HCT116 (cell line): ENCODE measurements around the gene HACE1. TPM values are rescaled to one million over a fixed set of nuclear protein-coding genes. Genes with fewer than 3 reads are reported as not detected.

Experiments used
- ATAC-seq: fragments of 200-7000 bp; cut with Tn5 transposase; 2 replicates; pipeline ENCODE4 v1.9.1; 2020; ENCODE audit warnings: mild to moderate bottlenecking, moderate library complexity
- BruUV-seq: library from RNA; stranded (reverse); fragments of 400-500 nt; replicated peaks from 2 replicates; lab custom pipeline; 2021; lab: Mats Ljungman, UMichigan
- CTCF ChIA-PET: fragments of 300-600 bp; sonication (Branson Sonifier 250); formaldehyde crosslinking; loops from one replicate; lab custom pipeline; 2021; ENCODE audit warnings: antibody characterized with exemption; lab: Charles Lee
- POLR2A ChIA-PET: fragments of 300-600, 350-600 bp; sonication (Branson Sonifier 250); formaldehyde crosslinking; loops from one replicate; lab custom pipeline; 2021; ENCODE audit warnings: antibody characterized with exemption; lab: Charles Lee
- RAD21 ChIA-PET, 2 experiments: fragments of 300-600 bp; sonication (Branson Sonifier 250); formaldehyde crosslinking; loops; one replicate each; lab custom pipeline; 2023; ENCODE audit warnings: low total read pairs in 2 of 2; ENCODE audit not compliant: uncharacterized antibody in 2 of 2, unreplicated experiment in 2 of 2, low non-redundant PET in 1 of 2; lab: Charles Lee
- DNase-seq: peaks from one replicate; pipeline ENCODE4 v3.0.0-alpha.2; 2010; ENCODE audit warnings: low read depth, low spot score
- H2AFZ ChIP-seq: fragments of 200-600 bp; shearing (Covaris generic), sonication (generic); 2 replicates; pipeline ENCODE4 v1.6.1; 2017; ENCODE audit warnings: low read depth, mixed run types, mixed read lengths, antibody characterized with exemption, low read length; ENCODE audit not compliant: poor library complexity, severe bottlenecking
- H3K27ac ChIP-seq: 2 replicates; pipeline ENCODE4 v1.5.1; 2012; ENCODE audit warnings: low read depth, low read length
- H3K27me3 ChIP-seq: fragments of 200-600 bp; sonication (generic); 2 replicates; pipeline ENCODE4 v1.6.1; 2016; ENCODE audit warnings: mixed run types, low read length, mixed read lengths; ENCODE audit not compliant: insufficient read depth
- H3K36me3 ChIP-seq, 2 experiments: fragments of 200-500 bp in 1 of 2; fragments of 200-600 bp in 1 of 2; sonication (Bioruptor generic) in 1 of 2; sonication (generic) in 1 of 2; 2 replicates each; pipeline versions ENCODE4 v1.5.1 to v1.6.1; 2014 to 2016; ENCODE audit warnings: low read length in 2 of 2, inconsistent platforms in 1 of 2, mixed read lengths in 1 of 2, mixed run types in 1 of 2; ENCODE audit not compliant: insufficient read depth in 2 of 2, control insufficient read depth in 1 of 2
- H3K4me1 ChIP-seq, 2 experiments: fragments of 200-600 bp in 1 of 2; sonication (generic) in 1 of 2; 2 replicates each; pipeline versions ENCODE4 v1.5.1 to v1.6.1; 2012 to 2017; ENCODE audit warnings: low read length in 2 of 2, inconsistent platforms in 1 of 2, mild to moderate bottlenecking in 1 of 2, mixed read lengths in 1 of 2, mixed run types in 1 of 2, moderate library complexity in 1 of 2; ENCODE audit not compliant: insufficient read depth in 2 of 2, control insufficient read depth in 1 of 2
- H3K4me2 ChIP-seq: fragments of 200-600 bp; sonication (generic); 2 replicates; pipeline ENCODE4 v1.6.1; 2017; ENCODE audit warnings: mixed run types, low read length, mixed read lengths
- H3K4me3 ChIP-seq, 2 experiments: fragments of 200-600 bp in 1 of 2; sonication (generic) in 1 of 2; replicated peaks in 1 of 2; 2 replicates each; pipeline ENCODE4 v1.5.1; 2011 to 2016; ENCODE audit warnings: low read length in 2 of 2, control low read depth in 1 of 2, low read depth in 1 of 2, mild to moderate bottlenecking in 1 of 2, mixed read lengths in 1 of 2, mixed run types in 1 of 2
- H3K79me2 ChIP-seq: fragments of 200-600 bp; sonication (generic); 2 replicates; pipeline ENCODE4 v1.6.1; 2017; ENCODE audit warnings: mild to moderate bottlenecking, mixed run types, low read length, moderate library complexity, mixed read lengths; ENCODE audit not compliant: insufficient read depth
- H3K9ac ChIP-seq: fragments of 200-600 bp; sonication (generic); 2 replicates; pipeline ENCODE4 v1.6.1; 2016; ENCODE audit warnings: low read length, mixed read lengths
- H3K9me2 ChIP-seq: fragments of 200-600 bp; sonication (generic), shearing (Covaris generic); 2 replicates; pipeline ENCODE4 v1.6.1; 2017; ENCODE audit warnings: mixed run types, mild to moderate bottlenecking, moderate library complexity; ENCODE audit not compliant: insufficient read depth
- H3K9me3 ChIP-seq, 2 experiments: fragments of 200-500 bp in 1 of 2; fragments of 200-600 bp in 1 of 2; sonication (Bioruptor generic) in 1 of 2; sonication (generic) in 1 of 2; 2 replicates each; pipeline ENCODE4 v1.6.1; 2014 to 2017; ENCODE audit warnings: low read length in 2 of 2, mixed read lengths in 2 of 2, inconsistent platforms in 1 of 2, low read depth in 1 of 2, mild to moderate bottlenecking in 1 of 2, mixed run types in 1 of 2, moderate library complexity in 1 of 2; ENCODE audit not compliant: control insufficient read depth in 1 of 2, insufficient read depth in 1 of 2
- H4K20me1 ChIP-seq: fragments of 200-600 bp; sonication (generic), shearing (Covaris generic); 2 replicates; pipeline ENCODE4 v1.6.1; 2017; ENCODE audit warnings: mixed run types, mild to moderate bottlenecking, moderate library complexity; ENCODE audit not compliant: insufficient read depth
- CBX3 ChIP-seq: IDR thresholded peaks from 2 replicates; pipeline ENCODE4 v1.6.1; 2012; ENCODE audit warnings: low read depth
- CTCF ChIP-seq, 3 experiments: fragments of 200-600 bp in 1 of 3; sonication (generic) in 1 of 3; IDR thresholded peaks in 2 of 3; conservative IDR thresholded peaks in 1 of 3; 2 replicates each; pipeline ENCODE4 v1.5.1; 2012 to 2017; ENCODE audit warnings: low read depth in 2 of 3, low read length in 2 of 3, antibody characterized with exemption in 1 of 3, borderline replicate concordance in 1 of 3, control low read depth in 1 of 3, mild to moderate bottlenecking in 1 of 3, mixed read lengths in 1 of 3, mixed run types in 1 of 3, moderate library complexity in 1 of 3; ENCODE audit not compliant: insufficient read depth in 1 of 3
- ELF1 ChIP-seq: IDR thresholded peaks from 2 replicates; pipeline ENCODE4 v1.6.1; 2012; ENCODE audit warnings: low read depth, borderline replicate concordance
- EZH2 ChIP-seq: fragments of 200-600 bp; sonication (generic); IDR thresholded peaks from 2 replicates; pipeline ENCODE4 v1.6.1; 2017; ENCODE audit warnings: antibody characterized with exemption, mixed run types
- EZH2phosphoT487 ChIP-seq: fragments of 200-600 bp; IDR thresholded peaks from 2 replicates; pipeline ENCODE4 v1.6.1; 2018; ENCODE audit warnings: antibody characterized with exemption, borderline replicate concordance
- FOSL1 ChIP-seq: IDR thresholded peaks from 2 replicates; pipeline ENCODE4 v1.6.1; 2012; ENCODE audit warnings: low read depth
- JUND ChIP-seq: IDR thresholded peaks from 2 replicates; pipeline ENCODE4 v1.6.1; 2012
- MAX ChIP-seq: IDR thresholded peaks from 2 replicates; pipeline ENCODE4 v1.6.1; 2012
- POLR2A ChIP-seq: IDR thresholded peaks from 2 replicates; pipeline ENCODE4 v1.7.0; 2011; ENCODE audit warnings: borderline replicate concordance; ENCODE audit not compliant: insufficient read depth, insufficient read length; ENCODE audit errors: extremely low read depth
- POLR2AphosphoS5 ChIP-seq: IDR thresholded peaks from 2 replicates; pipeline ENCODE4 v1.6.1; 2011; ENCODE audit warnings: mild to moderate bottlenecking, low read depth, low read length, moderate library complexity
- RAD21 ChIP-seq: IDR thresholded peaks from 2 replicates; pipeline ENCODE4 v1.6.1; 2012; ENCODE audit warnings: low read depth, mild to moderate bottlenecking
- SIN3A ChIP-seq: IDR thresholded peaks from 2 replicates; pipeline ENCODE4 v1.6.1; 2012; ENCODE audit warnings: low read depth
- SP1 ChIP-seq: IDR thresholded peaks from 2 replicates; pipeline ENCODE4 v1.6.1; 2012; ENCODE audit warnings: low read depth
- SRF ChIP-seq: IDR thresholded peaks from 2 replicates; pipeline ENCODE4 v1.6.1; 2012; ENCODE audit warnings: low read depth
- TCF7L2 ChIP-seq: IDR thresholded peaks from 2 replicates; pipeline ENCODE4 v1.7.0; 2011; ENCODE audit warnings: borderline replicate concordance, inconsistent platforms; ENCODE audit not compliant: insufficient read depth, insufficient read length; ENCODE audit errors: extremely low read depth
- ZBTB33 ChIP-seq: IDR thresholded peaks from 2 replicates; pipeline ENCODE4 v1.6.1; 2011; ENCODE audit warnings: mild to moderate bottlenecking, low read length, moderate library complexity; ENCODE audit not compliant: insufficient replicate concordance; ENCODE audit errors: extremely low read depth
- ZFX ChIP-seq: fragments of 450-650 bp; IDR thresholded peaks from 2 replicates; pipeline ENCODE4 v1.6.1; 2017
- intact Hi-C: fragments of 100-400 bp; cut with micrococcal nuclease; formaldehyde crosslinking; loops from 2 replicates; pipeline ENCODE4 v1.10.0; 2022
- total RNA-seq: library from RNA; stranded (reverse); gene quantifications from one replicate; pipeline ENCODE4 v1.2.1, GENCODE V29; 2021; ENCODE audit not compliant: unreplicated experiment

Gene HACE1
- total RNA-seq, 1 experiment from 2014 or later = 10.9 TPM

- Histone ChIP-seq H3K36me3 (no peaks in the 10 kb centered on the region), H3K4me3 (no peak overlapping the region), H2AFZ (no peak overlapping the region), H3K27ac (no peak overlapping the region), H4K20me1 (no peaks in the 10 kb centered on the region), H3K79me2 (no peaks in the 10 kb centered on the region), H3K9ac (no peak overlapping the region), H3K4me2 (no peak overlapping the region), H3K4me1 (no peaks in the 10 kb centered on the region; a peak in 1 of 4 replicates), H3K9me2 (no peaks in the 10 kb centered on the region), H3K9me3 (no peaks in the 10 kb centered on the region), H3K27me3 (no peaks in the 10 kb centered on the region)
- intact Hi-C loops = loop anchor here (2.0 kb wide), 2 partner anchors 87 to 395 kb away; no protein-coding TSS in a partner anchor
- POLR2A ChIA-PET = no interaction called here
- DNase-seq = no peak
- CTCF ChIA-PET = interaction anchor here (2.3 kb wide), 1 partner anchor 394 kb away, joined by 10 read pairs; no protein-coding TSS in a partner anchor
- no peak for TF ChIP-seq ELF1
- TF ChIP-seq EZH2 = no peak
- no peak for TF ChIP-seq FOSL1
- no peak for TF ChIP-seq SRF
- no peak for TF ChIP-seq RAD21
- no peak for TF ChIP-seq EZH2phosphoT487
- no peak for TF ChIP-seq SP1
- TF ChIP-seq ZFX = no peak
- TF ChIP-seq POLR2AphosphoS5 = no peak
- TF ChIP-seq ZBTB33 = no peak
- no peak for TF ChIP-seq MAX
- TF ChIP-seq POLR2A = no peak
- TF ChIP-seq TCF7L2 = no peak
- TF ChIP-seq SIN3A = no peak
- no peak for TF ChIP-seq CBX3
- TF ChIP-seq JUND = no peak
- TF ChIP-seq CTCF (IDR thresholded peaks at IDR 0.05 in 2 of 3, conservative IDR thresholded peaks at IDR 0.05 in 1 of 3; ENCODE audit: borderline replicate concordance in 1 of 3, insufficient read depth in 1 of 3, low read depth in 2 of 3, low read length in 2 of 3) = no peak
- BruUV-seq = no TSS peak
- no peak for ATAC-seq
- RAD21 ChIA-PET = no interaction called here
Measured at GRCh38 chr6:104683809-104684208, 175.9 kb downstream of the HACE1 start.
